ENCODE results near the gene TMEM242.

TMEM242 gene

GRCh38 chr6:157332813-157333212 is 9.5 kb upstream of the TMEM242 start:
- no peak for TF ChIP-seq CTCF (IDR thresholded peaks at IDR 0.05)

GRCh38 chr6:157330831-157331230 is 7.5 kb upstream of the TMEM242 start:
- no peak for TF ChIP-seq CTCF (IDR thresholded peaks at IDR 0.05)

- TF ChIP-seq CTCF (IDR thresholded peaks at IDR 0.05), result no peak
These were observed 6.5 kb upstream of the TMEM242 start for GRCh38 chr6:157329829-157330228.

GRCh38 chr6:157328108-157328692 is 4.9 kb upstream of the TMEM242 start:
- TF ChIP-seq CTCF (IDR thresholded peaks at IDR 0.05), result no peak

GRCh38 chr6:157326979-157327378 is 3.7 kb upstream of the TMEM242 start:
- no peak for TF ChIP-seq CTCF (IDR thresholded peaks at IDR 0.05)

GRCh38 chr6:157325069-157325805 is 1.9 kb upstream of the TMEM242 start:
- no peak for TF ChIP-seq CTCF (IDR thresholded peaks at IDR 0.05)

GRCh38 chr6:157323966-157324300 is 614 bp upstream of the TMEM242 start:
- no peak for TF ChIP-seq CTCF (IDR thresholded peaks at IDR 0.05)

Data from LNCAP (cell line).